Thymus (tissue), 11 donors: ENCODE measurements around the gene MYBPC2. TPM values are rescaled to one million over a fixed set of nuclear protein-coding genes. Genes with fewer than 3 reads are reported as not detected.

Experiments used
- DNase-seq, 9 donors: peaks; one replicate each; pipeline ENCODE4 v3.0.0-alpha.2; 2013; ENCODE audit warnings: low spot score in 9 of 9, low read depth in 6 of 9, missing footprints in 1 of 9
- H3K27ac ChIP-seq, 2 donors: one replicate each; pipeline ENCODE4 v1.5.1; 2013; ENCODE audit warnings: control low read depth in 1 of 2, low read depth in 1 of 2, low read length in 1 of 2, mild to moderate bottlenecking in 1 of 2, moderate library complexity in 1 of 2
- H3K27me3 ChIP-seq, 2 donors: one replicate each; pipeline ENCODE4 v1.5.1; 2013; ENCODE audit warnings: low read length in 1 of 2; ENCODE audit not compliant: control insufficient read depth in 2 of 2, insufficient read depth in 1 of 2
- H3K36me3 ChIP-seq, 2 donors: one replicate each; pipeline ENCODE4 v1.5.1; 2013; ENCODE audit warnings: low read length in 1 of 2, mild to moderate bottlenecking in 1 of 2, moderate library complexity in 1 of 2; ENCODE audit not compliant: control insufficient read depth in 2 of 2, insufficient read depth in 2 of 2
- H3K4me1 ChIP-seq, 2 donors: one replicate each; pipeline ENCODE4 v1.5.1; 2013; ENCODE audit warnings: low read length in 2 of 2; ENCODE audit not compliant: control insufficient read depth in 2 of 2, insufficient read depth in 2 of 2
- H3K4me3 ChIP-seq, 2 donors: one replicate each; pipeline ENCODE4 v1.5.1; 2013; ENCODE audit warnings: low read length in 2 of 2, control low read depth in 1 of 2, mild to moderate bottlenecking in 1 of 2
- H3K9me3 ChIP-seq, 2 donors: one replicate each; pipeline ENCODE4 v1.5.1; 2013; ENCODE audit warnings: low read length in 1 of 2, mild to moderate bottlenecking in 1 of 2; ENCODE audit not compliant: control insufficient read depth in 2 of 2, insufficient read depth in 1 of 2
- WGBS: extraction: QIAGEN DNeasy Blood & Tissue Kit; methylation state at CpG from one replicate; pipeline ENCODE4 v1.1.7; 2013; 5-methylcytosine and 5-hydroxymethylcytosine counted together
- polyA plus RNA-seq: library from polyadenylated mRNA; stranded (reverse); fragments of 200-250 nt; gene quantifications from one replicate; pipeline ENCODE4 v1.2.3, GENCODE V29; 2013
- total RNA-seq: library from RNA; stranded (reverse); fragments of 120-200 nt; gene quantifications from one replicate; pipeline ENCODE4 v1.2.4, GENCODE V29; 2013
- donor health status: healthy.

MYBPC2 gene
- total and polyA plus RNA-seq, 2 donors, result 1.8 to 7.0 TPM

DNA sequence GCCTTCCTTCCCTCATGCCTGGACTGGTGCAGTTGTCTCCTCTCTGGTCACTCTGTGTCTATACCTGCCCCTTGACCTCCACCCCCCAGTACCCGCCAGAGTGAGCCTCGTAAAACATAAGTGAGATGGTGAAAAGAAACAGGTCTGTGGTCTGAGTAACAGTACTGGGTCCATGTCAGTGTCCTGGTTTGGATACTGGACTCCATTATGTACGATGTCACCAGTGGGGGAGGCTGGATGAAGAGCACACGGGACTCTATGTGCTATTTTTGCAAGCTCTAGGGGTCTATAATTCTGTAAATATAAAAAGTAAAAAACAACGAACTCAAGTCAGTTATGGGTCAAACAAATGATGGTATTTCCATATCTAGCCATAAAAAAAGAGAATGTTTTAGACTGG, 14.4 kb downstream of the MYBPC2 start:
- Histone ChIP-seq H3K27me3 (peaks cover 0 to 5% of the 10 kb centered on the region in 2 donors), H3K27ac (no peak overlapping the region), H3K36me3 (no peaks in the 10 kb centered on the region), H3K9me3 (peaks cover 0 to 4% of the 10 kb centered on the region in 2 donors), H3K4me3 (no peak overlapping the region), H3K4me1 (no peaks in the 10 kb centered on the region)
- no peak for DNase-seq
- 92% methylated on average over 5 of the region's 5 CpGs for whole genome bisulfite sequencing

DNA sequence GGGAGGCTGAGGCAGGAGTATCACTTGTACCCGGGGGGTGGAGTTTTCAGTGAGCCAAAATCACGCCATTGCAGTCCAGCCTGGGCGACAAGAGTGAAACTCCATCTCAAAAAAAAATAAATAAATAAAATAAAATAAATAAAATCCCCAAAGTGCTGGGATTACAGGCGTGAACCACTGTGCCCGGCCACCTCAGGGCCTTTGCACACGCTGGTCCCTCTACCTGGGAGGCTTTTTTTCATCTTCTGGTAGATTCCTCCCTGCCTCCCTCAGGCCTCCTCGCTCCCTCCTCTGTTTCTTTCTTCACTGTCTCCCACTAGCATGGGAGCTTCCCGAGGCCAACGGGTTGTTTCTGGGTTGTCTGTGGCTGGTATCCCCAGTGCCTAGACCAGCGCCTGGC, 15.1 kb downstream of the MYBPC2 start:
- Histone ChIP-seq H3K27me3 (peaks cover 0 to 5% of the 10 kb centered on the region in 2 donors), H3K4me1 (no peaks in the 10 kb centered on the region), H3K4me3 (no peak overlapping the region), H3K9me3 (peaks cover 0 to 4% of the 10 kb centered on the region in 2 donors), H3K36me3 (no peaks in the 10 kb centered on the region), H3K27ac (no peak overlapping the region)
- WGBS, result 96% methylated on average over 10 of the region's 10 CpGs
- no peak for DNase-seq

DNA sequence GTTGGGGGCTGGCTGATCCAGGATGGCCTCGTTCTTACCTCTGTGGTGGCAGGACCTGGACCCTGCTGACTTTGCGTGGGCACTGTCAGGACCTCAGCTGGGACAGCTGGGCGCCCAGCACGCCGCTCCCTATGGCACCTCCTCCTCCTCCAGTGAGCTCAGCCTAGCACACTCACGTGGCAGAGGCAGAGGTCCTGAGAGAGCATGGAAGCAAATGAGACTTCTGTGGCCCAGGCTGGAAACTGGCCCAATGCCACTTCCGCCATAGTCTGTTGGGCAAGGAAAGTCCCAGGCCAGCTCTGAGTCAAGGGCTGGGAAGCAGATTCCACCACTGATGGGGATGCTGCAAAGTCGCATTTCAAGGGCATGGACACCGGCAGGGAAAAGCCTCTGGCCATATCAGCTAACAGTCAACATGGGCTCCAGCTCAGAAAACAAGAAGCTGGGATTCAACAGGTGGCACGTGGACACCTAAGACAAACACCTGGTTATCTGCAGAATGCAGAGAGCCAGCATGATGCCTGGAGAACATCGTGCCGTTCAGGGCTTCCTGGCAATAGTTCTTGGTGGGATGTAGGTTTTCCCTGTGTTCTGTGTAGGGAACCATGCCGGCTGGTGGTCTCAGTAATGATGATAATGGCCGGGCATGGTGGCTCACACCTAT, 16.7 kb downstream of the MYBPC2 start:
- no peaks in the 10 kb centered on the region for H3K36me3 ChIP-seq
- H3K4me3 ChIP-seq, result no peak overlapping the region
- H3K27me3 ChIP-seq, result peaks cover 0 to 5% of the 10 kb centered on the region in 2 donors
- DNase-seq, result no peak
- H3K9me3 ChIP-seq, result peaks cover 0 to 4% of the 10 kb centered on the region in 2 donors
- WGBS, result 87% methylated on average over 14 of the region's 14 CpGs
- H3K4me1 ChIP-seq, result no peaks in the 10 kb centered on the region
- H3K27ac ChIP-seq, result no peak overlapping the region

DNA sequence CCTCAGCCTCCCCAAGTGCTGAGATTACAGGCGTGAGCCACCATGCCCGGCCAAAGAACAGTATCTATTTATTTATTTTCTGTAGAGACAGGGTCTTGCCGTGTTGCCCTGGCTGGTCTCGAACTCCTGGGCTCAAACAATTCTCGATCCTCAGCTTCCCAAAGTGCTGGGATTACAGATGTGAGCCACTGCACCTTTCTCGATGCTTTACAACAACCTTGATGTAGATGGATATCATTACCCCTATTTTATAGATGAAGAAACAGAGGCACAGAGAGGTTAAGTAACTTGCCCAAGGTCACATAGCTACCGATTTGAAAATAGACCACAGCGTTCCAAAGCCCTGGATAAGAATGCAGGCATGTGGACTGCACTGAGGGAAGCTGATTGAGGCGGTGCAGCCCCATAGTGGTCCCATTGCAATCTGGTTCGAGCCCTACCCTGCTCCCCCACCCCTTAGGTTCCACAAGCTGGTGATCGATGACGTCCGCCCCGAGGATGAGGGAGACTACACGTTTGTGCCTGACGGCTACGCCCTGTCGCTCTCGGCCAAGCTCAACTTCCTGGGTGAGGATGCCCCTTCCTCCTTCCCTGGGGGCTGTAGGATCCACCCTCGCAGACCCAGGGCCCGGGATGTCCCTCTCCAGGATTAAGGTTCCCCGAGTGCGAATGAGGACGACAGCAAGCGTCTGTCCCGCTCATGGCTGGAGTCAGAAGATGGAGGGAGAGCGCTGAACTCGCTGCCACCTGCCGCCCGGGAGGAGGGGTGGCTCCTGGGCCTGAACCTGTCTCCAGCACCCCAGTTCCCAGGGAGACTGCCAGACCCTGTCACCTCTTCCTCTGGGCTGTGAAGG, 17.9 kb downstream of the MYBPC2 start:
- WGBS, result 61% methylated on average over 30 of the region's 30 CpGs
- Histone ChIP-seq H3K36me3 (no peaks in the 10 kb centered on the region), H3K27me3 (peaks cover 0 to 5% of the 10 kb centered on the region in 2 donors), H3K4me1 (no peaks in the 10 kb centered on the region), H3K9me3 (peaks cover 0 to 4% of the 10 kb centered on the region in 2 donors), H3K27ac (no peak overlapping the region), H3K4me3 (no peak overlapping the region)
- no peak for DNase-seq

DNA sequence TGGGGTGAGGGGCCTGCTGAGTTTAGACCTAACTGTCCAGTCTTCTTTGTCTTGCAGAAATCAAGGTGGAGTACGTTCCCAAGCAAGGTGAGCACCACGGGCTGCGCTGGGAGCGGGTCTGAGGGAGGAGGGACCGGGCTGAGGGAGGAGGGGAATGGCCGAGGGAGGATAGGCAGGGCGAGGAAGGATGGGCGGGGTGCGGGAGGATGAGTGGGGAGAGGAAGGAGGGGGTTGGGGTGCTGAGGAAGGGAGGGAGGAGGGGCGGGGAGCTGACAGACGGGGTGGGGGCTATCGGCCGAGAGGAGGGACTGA, 18.5 kb downstream of the MYBPC2 start:
- 49% methylated on average over 13 of the region's 13 CpGs for WGBS
- H3K36me3 ChIP-seq, result no peaks in the 10 kb centered on the region
- H3K4me1 ChIP-seq, result no peaks in the 10 kb centered on the region
- H3K27me3 ChIP-seq, result peaks cover 0 to 5% of the 10 kb centered on the region in 2 donors
- no peak overlapping the region for H3K27ac ChIP-seq
- H3K9me3 ChIP-seq, result peaks cover 0 to 4% of the 10 kb centered on the region in 2 donors
- DNase-seq, result no peak
- H3K4me3 ChIP-seq, result no peak overlapping the region

DNA sequence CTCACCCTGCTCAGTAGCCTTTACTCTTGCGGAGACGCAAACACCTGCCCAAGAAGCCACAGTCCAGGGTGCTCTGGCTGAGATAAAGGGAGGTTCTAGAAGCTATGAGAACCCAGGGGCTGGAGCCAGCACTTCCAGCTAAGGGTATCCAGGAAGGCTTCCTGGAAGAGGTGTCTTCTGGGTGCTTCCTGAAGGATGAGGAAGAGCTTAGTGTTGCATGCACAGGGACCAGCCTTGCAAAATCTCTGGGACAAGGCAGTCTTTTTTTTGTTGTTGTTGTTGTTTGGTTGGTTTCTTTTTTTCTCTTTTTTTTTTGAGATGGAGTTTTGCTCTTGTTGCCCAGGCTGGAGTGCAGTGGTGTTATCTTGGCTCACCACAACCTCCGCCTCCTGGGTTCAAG, 20.6 kb downstream of the MYBPC2 start:
- H3K4me1 ChIP-seq, result no peaks in the 10 kb centered on the region
- H3K27ac ChIP-seq, result no peak overlapping the region
- no peaks in the 10 kb centered on the region for H3K36me3 ChIP-seq
- peaks cover 0 to 4% of the 10 kb centered on the region in 2 donors for H3K9me3 ChIP-seq
- WGBS, result 97% methylated on average over 3 of the region's 3 CpGs
- DNase-seq, result no peak
- no peak overlapping the region for H3K4me3 ChIP-seq
- H3K27me3 ChIP-seq, result peaks cover under 1 to 11% of the 10 kb centered on the region in 2 donors

DNA sequence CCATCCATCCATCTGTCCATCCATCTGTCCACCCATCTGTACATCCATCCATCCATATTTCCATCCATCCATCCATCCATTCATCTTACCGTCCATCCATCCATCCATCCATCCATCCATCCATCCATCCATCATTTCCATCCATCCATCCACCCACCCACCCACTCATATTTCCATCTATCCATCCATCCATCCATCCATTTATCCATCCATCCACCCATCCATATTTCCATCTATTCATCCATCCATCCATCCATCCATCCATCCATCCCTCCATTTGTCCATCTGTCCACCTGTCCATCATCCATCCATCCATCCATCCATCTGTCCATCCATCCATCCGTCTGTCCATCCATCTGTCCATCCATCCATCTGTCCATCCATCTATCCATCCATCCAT, 23.3 kb downstream of the MYBPC2 start:
- Histone ChIP-seq H3K4me1 (no peaks in the 10 kb centered on the region), H3K36me3 (no peaks in the 10 kb centered on the region), H3K27me3 (peaks cover 11 to 24% of the 10 kb centered on the region in 2 donors), H3K9me3 (peaks cover 0 to 2% of the 10 kb centered on the region in 2 donors), H3K4me3 (no peak overlapping the region), H3K27ac (no peak overlapping the region)
- WGBS, result 94% methylated on average over 2 of the region's 2 CpGs
- no peak for DNase-seq

DNA sequence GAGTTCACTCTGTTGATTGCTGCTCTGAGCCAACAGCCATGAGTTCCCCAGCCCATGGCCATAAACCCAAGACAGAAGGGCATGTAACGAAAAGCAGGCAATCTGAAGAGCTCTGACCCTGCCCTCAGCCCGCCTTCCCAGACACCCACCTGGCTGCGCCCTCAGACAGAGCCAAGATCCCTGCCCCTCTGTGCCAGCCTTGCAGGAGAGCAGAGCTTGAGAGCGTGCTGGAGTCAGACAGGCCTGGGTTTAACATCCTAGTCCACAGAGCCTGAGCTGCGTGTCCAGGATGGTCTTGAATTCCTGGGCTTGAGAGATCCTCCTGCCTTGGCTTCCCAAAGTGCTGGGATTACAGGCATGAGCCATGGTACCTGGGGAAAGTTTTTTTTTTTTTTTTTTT, 24.6 kb downstream of the MYBPC2 start:
- Histone ChIP-seq H3K9me3 (peaks cover 0 to 2% of the 10 kb centered on the region in 2 donors), H3K36me3 (no peaks in the 10 kb centered on the region), H3K27me3 (peaks cover 11 to 27% of the 10 kb centered on the region in 2 donors), H3K4me3 (no peak overlapping the region), H3K27ac (no peak overlapping the region), H3K4me1 (no peaks in the 10 kb centered on the region)
- 94% methylated on average over 5 of the region's 5 CpGs for WGBS
- no peak for DNase-seq

DNA sequence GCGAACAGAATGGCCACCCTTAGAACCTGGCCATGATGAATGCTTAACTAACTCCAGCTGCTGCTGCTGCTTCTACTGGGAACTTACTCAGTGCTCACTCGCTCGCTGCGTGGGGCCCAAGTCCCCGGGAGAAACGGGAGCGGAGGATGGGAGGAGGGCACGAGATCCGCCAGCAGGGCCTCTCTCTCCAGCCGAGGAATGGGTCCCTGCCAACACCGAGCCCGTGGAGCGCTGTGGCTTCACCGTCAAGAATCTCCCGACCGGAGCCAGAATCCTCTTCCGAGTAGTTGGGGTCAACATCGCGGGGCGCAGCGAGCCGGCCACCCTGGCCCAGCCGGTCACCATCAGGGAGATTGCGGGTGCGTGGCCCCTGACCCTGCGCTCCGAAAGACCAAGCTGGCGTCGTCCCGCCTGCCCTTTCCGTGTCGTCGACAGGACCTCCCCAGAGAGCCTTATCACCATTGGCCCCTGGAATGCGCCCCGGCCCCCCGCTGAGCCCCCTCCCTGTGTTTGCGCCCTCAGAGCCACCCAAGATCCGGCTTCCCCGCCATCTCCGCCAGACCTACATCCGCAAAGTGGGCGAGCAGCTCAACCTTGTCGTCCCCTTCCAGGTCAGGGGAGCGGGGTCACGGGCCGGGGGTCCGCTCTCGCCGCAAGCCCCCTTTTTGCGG, 25.8 kb downstream of the MYBPC2 start:
- WGBS, result 40% methylated on average over 50 of the region's 50 CpGs
- no peak overlapping the region for H3K4me3 ChIP-seq
- H3K36me3 ChIP-seq, result no peaks in the 10 kb centered on the region
- peaks cover 0 to 2% of the 10 kb centered on the region in 2 donors for H3K9me3 ChIP-seq
- no peak overlapping the region for H3K27ac ChIP-seq
- no peaks in the 10 kb centered on the region for H3K4me1 ChIP-seq
- H3K27me3 ChIP-seq, result peaks cover 11 to 27% of the 10 kb centered on the region in 2 donors
- DNase-seq, result no peak
